GM18868 (cell line): ENCODE results near the gene CDK11A.
"Not testable (repeated sequence)": the region's sequence is repeated elsewhere in the genome, so short reads cannot be mapped to it uniquely, and the experiment has no call there.

Source experiments
- ATAC-seq: cut with Tn5 transposase; IDR thresholded peaks from one replicate; pipeline ENCODE4 v1.9.1; 2021; ENCODE audit warnings: mild to moderate bottlenecking, moderate library complexity; ENCODE audit not compliant: unreplicated experiment

The CDK11A gene

DNA sequence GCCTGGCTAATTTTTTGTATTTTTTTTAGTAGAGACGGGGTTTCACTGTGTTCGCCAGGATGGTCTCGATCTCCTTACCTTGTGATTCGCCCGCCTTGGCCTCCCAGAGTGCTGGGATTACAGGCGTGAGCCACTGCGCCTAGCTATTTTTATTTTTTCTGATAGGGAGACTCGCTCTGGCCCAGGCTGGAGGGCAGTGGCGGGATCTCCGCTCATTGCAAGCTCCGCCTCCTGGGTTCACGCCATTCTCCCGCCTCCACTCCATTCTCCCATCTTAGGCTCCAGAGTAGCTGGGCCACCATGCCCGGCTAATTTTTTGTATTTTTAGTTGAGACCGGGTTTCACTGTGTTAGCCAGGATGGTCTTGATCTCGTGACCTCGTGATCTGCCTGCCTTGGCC, 1.9 kb upstream of the CDK11A start:
- ATAC-seq = not testable (repeated sequence)

DNA sequence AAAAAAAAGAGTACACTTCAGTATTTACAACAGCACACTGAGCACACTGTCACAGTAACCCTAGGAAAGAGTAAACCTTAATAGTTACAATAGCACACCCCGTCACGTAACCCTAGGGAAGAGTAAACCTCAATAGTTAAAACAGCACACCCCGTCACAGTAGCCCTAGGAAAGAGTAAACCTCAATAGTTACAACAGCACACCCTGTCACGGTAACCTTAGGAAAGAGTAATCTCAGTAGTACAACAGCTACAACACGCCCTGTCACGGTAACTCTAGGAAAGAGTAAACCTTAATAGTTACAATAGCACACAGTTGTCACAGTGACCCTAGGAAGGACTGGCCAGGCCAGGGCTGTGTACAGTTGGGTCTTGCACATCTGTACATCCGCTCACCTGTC, 3.0 kb downstream of the CDK11A start:
- no peak for ATAC-seq

DNA sequence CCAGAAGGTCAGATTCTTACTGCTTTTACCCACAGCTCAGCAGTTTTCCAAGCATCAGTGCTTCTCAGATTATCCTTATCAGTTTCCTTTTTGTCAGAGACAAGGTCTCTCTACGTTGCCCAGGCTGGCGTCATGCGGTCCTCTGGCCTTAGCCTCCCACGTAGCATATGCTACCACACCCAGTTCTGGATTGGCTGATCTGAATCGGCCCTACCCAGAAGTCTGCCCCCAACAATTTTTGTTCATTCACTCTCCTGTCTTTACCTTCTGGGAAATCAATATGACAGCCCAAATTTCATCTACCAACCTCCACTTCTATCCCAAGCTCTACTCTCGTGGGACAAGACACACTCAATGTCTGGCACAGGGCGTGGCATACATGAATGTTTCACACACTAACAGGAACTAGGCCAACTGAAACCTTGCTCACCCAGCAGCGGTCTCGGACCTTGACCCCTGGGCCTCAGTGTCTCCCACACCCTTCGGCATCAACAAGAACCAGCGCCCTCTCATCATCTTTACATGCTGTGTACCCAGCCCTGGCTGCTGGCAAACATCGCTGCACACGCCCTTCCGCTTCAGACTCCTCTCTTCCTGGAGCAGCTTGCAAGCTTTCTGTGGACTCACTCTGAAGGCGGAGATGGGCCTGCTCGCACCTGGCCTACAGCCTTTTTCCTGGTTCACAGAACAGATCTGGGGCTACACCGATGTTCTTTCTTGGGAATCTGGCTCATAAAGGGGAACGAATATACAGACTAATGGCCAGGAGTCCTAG, 8.9 kb downstream of the CDK11A start:
- not testable (repeated sequence) for ATAC-seq

DNA sequence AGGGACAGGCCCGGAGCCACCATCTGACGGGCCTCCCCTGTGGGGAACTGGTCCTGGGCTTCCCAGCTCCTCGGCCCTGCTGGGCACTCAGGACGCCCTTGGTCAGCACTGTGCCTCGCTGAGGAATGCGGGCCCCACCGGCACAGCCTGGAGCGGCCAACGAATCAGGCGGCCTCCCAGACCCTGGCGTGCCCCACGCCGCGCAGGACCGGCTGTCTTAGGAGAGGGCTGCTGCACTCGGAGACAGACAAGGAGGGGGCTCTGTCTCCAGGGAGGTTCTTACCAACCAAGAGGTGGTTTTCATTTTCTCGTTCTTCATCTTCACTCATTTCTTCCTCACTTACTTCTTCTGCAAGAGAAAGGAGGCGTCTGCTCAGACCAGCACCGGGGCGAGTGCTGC, 16.3 kb downstream of the CDK11A start:
- ATAC-seq = not testable (repeated sequence)

DNA sequence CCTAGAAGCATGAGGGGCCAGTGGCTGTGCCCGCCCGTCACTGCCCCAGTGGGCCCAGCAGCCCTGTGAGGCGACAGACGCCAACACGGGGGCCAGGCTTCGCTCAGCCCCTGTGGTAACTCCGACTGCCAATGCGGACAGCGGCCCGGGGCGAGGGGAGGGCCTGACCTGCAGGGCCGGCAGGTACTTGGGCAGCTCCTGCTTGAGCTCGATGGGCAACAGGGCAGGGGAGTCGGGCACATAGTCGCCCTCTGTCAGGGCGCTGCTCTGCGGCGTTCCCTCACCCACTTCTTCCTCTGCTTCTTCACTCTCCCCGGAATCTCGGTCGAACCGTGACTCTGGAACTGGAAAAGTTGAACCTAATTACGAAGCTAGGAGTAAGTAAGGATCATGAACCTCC, 16.9 kb downstream of the CDK11A start:
- ATAC-seq = not testable (repeated sequence)

DNA sequence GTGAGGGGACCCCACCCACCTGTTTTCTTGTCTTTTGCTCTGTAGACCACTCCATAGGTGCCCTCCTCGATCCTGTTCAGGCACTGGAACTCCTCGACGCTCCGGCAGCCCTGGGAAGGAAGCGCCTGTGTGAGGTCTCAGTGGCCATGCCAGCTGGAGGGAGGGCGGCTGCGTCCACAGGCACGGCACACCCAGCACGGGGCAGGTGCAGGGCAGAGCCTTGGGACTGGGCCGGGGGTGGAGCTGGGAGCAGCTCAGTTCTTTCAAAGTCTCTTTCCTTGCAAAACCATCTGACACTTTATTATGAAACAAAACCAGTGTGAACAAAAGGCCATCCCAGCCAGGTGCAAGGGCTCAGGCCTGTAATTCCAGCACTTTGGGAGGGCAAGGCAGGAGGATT, 18.5 kb downstream of the CDK11A start:
- ATAC-seq = not testable (repeated sequence)

DNA sequence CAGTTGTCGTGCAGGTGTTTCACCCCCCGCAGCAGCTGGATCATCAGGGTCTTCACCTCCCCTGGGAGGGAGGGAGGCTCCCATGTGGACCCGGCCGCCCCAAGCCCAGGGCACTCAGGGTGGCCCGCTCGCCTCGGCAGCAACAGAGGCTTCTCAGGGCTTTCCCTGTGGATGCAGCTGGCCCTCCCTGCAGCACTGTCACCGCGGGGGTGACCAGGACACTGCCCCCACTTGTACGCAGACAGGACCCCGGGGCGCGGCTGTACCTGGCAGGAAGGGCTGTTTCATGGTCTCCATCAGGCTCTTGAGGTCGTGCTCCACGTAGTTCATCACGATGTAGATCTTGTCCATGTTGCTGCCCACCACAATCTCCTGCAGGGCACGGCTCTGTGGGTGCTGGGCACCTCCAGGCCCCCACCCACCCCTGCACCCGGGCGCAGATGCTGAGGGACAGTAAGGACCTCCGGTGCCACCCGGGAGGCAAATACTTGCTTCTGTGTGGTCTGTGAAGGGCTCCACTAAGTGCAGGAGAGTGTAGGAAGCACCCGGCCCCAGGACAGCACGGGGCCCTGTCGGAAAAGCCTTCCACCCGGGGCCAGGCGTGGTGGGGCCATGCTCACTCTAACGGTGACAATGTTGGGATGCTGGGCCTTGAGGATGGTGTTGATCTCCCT, 19.7 kb downstream of the CDK11A start:
- ATAC-seq = not testable (repeated sequence)

DNA sequence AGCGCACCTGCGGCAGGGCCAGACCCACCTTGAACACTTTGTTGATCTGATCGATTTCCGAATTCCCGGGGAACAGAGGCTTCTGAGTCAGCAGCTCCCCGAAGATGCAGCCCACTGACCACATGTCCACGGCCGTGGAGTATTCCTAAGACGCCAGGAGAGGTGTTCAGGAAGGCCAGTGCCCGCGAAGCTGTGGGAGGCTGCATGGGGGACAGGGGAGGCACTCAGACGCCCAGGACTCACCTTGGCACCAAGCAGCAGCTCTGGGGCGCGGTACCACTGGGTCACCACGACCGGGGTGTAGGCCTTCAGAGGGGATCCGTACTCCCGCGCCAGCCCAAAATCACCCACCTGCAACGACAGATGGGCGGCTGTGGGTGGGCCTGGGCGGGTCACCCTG, 20.4 kb downstream of the CDK11A start:
- ATAC-seq = no peak

DNA sequence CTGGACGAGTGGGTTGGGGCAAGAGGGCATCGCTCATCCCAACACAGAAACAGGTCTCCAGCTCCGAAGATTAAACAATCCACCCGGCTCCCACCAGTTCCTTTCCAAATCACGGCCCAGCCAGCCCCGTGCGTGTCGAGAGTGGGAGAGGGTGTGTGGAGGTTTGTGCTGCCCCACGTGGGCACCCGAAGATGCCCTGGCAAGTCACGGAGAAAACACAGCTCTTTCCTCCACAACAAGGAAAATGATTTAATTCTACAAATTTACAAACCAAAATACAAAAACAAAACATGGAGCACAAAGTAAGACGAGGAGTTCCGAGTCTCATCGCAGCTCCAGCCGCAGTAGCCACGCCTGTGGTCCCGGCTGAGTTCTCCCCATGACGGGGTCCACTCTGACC, 21.7 kb downstream of the CDK11A start:
- ATAC-seq = not testable (repeated sequence)

DNA sequence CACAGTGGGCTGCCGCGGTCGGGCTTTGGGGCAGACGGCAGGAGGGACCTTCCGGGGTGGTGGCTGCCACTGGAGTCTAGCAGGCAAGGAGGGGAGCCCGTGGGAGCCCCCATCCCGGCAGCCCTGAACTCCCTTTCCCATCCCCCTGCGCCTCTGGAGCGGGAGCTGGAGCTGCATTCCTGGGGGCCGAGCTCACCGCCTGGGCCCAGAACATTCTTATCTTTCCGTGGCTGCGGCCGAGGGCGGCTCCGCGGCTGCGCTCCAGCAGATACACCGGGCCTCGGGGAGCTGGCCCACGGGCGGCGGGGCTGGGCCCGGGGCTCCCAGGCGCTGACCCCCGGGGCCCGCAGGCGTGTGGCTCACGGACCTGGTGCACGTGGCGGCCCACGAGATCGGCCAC, 23.6 kb downstream of the CDK11A start:
- not testable (repeated sequence) for ATAC-seq

DNA sequence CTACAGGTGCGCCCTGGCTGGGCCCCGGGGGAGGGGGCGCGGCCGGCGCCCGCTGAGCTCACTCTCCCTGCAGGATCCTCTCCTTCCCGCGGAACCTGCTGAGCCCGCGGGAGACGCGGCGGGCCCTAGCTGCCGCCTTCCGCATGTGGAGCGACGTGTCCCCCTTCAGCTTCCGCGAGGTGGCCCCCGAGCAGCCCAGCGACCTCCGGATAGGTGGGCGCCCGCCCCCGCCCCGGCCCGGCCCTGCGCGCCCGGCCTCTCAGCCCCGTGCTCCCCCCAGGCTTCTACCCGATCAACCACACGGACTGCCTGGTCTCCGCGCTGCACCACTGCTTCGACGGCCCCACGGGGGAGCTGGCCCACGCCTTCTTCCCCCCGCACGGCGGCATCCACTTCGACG, 24.1 kb downstream of the CDK11A start:
- not testable (repeated sequence) for ATAC-seq

DNA sequence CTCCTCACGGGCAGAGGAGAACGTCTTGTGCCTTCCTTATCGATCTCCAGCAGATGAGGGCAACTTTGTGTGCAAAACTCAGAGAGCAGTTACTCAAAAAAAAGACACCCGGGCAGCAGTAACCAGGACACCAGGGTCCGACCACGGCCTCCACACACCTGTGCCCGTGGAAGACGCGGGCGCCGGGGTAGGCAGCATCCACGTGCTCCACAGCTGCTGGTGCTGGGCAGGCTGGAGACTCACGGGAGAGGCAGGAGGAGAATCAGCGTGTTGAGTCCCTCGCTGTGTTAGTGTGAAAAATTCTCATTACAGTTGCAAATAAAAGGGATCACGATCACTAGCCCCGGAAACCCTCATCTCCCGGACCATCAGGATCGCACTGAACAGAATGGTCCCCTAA, 25.1 kb downstream of the CDK11A start:
- not testable (repeated sequence) for ATAC-seq

DNA sequence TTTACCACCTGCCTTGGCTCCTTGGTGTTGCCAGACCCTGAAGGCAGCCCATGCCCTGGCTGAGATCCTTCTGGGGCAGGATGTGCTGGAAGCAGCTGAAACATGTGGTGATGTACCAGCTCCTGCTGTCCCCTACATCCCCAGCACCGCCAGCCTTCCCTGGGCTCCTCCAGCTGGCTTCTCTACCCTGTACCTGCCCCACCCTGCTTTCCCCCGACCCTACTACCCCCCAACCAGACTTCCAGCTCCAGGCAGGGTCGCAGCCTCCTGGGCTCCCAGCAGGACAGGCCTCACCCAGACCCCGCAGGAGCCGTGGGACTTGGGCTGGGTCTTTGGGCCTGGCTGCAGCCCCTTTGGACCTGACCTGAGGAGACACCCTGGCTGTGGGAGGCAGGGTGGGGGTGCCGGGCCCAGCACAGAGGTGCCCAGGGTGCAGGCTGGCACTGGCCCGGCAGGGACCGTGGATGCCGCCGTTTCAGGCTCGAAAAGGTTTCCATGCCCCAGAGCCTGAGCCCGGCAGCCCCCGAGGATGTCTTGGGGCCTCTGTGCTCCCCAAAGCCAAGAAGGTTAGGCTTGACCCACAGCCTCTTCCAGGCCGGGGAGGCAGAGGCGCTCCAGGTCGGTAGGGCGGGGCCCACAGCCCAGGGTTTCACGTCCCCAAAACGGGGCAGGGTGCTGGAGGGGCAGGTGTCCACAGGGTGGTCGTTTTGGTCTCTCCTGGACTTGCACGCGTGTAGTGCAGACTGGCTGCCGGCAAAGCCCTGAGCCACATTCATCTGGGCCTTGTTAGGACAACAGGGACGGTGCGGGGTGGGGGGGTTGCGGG, 26.6 kb downstream of the CDK11A start:
- not testable (repeated sequence) for ATAC-seq

DNA sequence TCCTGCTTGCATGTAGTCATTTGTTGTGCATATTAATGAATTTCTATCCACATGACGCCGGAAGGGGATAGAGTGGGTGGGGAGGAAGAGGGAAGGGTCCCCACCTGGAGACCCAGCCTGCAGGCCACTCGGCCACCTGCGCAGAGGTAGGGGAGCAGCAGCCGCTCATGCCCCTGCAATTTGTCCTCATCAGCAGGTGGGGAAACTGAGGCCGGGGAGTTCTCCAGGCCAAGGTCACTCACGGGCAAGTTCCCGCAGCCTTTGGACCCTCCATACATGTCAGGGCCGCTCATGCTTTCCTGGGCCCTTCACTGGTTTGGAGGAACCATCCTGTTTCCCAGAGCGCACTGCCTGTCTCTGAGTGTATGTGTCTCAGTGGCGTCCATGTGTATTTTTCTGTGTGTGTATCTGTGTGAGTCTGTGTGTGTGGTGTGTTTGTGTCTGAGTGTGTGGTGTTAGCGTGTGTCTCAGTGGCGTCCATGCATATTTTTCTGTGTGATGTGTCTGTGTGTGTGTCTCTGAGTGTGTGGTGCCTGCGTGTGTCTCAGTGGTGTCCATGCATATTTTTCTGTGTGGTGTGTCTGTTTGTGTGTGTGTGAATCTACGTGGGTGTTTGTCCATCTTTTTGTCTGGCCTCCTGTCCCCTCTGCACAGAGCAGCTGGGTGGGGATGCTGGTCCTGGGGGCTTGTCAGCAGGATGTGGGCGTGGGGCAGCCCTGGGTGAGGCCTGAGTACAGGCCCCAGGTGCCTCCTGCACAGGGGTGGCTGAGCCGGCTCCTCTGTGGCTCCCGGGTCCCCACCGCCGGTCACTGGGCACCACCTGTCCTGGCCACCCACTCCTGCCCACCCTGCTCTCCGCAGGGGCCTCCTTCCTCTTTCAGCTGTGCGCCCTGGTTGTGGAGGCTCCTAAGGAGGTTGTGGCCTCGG, 27.5 kb downstream of the CDK11A start:
- ATAC-seq = not testable (repeated sequence)

DNA sequence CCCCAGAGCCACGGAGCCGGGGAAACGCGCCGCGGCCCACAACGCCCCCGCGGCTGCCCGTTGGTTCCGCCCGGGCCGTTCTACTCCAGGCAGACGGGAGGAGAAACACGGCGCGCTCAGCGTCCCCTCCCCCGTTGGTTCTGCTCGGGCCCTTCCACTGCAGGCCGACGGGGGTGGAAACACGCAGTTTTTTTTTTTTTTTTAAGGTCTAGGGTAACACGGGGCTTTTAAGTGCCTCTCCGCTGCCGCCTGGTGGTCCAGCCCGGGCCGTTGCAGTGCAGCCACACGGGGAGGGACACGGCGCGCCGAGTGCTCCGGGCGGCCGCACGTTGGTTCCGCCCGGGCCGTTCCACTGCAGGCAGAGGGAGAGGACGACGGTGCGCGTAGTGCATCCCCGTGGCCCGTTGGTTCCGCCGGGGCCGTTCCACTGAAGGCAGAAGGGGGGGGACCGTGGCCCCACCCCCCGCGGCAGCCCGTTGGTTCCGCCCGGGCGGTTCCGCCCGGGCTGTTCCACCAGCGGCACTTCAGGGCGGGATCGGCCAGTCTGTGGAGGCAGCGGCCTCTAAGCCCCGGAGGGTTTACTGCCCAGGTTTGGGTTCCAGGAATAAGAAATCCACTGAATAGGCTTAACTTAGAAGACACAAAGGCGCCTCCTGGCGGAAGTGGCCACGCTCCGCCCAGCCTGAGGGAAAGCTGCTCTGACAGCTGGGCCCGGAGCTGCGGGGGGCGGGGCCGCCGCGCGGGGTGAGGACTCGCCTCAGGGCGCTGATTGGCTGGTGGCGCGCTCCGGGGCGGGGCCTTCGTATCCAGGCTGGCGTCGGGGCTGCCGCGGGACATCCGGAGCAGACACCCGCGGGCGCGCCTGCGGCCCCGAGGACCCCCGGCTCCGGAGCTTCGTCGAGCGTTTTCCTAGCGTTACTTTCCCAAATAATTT, 31.2 kb downstream of the CDK11A start, which contains the start of gene SLC35E2B:
Gene SLC35E2B, minus strand, starts transcription at position 82 of the 934 bp plus-strand sequence. CDS start 16,096 bp downstream, outside the sequence.
- ATAC-seq = peak; percentile 75

DNA sequence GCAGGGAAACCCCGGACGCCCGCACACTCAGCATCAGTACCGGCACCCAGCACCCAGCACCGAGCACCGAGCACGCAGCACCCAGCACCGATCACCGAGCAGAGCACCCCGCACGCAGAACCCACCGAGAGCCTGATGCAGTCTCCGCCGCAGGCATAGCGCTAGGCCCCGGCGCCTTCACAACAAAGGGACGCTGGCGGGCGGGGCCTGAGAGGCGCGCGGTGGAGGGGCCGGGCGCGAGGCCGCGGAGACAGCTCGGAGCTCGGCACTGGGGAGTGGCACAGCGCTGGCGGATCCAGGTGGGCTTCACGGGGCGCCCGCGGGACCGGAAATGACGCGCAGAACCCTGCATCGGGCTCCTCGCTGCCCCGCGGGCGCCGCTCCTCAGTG, 31.8 kb downstream of the CDK11A start:
- ATAC-seq = peak; percentile 38

DNA sequence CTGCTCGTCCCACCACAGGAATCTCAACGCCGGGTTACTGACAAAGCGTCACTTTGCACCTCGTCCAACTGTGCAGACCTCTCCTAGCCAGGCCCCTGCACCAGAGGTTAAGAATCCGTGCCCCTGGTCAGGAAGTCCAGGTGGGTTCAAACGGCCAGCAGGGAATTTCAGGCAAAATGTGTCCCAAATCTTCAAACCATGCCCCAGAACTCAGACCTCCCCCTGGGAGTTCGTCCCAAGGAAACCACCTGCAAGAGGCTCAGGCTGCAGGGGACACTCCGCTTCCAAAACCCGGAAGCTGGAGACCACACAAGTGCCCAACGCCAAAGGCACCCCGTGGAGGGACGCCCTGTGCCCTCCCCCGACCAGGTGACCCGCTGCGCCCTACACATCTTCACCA, 32.7 kb downstream of the CDK11A start:
- ATAC-seq = not testable (repeated sequence)

DNA sequence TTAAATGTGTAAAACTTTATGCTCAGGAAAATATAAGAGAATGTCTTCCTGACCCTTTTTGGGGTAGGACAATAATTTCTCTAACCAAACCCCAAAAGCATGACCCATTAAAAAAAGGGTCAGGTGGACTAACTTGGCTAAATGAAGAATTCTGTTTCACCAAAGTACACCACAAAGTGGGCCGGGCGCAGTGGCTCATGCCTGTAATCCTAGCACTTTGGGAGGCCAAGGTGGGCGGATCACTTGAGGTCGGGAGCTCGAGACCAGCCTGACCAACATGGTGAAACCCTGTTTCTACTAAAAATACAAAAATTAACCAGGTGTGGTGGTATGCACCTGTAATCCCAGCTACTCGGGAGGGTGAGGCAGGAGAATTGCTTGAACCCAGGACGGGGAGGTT, 34.6 kb downstream of the CDK11A start:
- not testable (repeated sequence) for ATAC-seq

DNA sequence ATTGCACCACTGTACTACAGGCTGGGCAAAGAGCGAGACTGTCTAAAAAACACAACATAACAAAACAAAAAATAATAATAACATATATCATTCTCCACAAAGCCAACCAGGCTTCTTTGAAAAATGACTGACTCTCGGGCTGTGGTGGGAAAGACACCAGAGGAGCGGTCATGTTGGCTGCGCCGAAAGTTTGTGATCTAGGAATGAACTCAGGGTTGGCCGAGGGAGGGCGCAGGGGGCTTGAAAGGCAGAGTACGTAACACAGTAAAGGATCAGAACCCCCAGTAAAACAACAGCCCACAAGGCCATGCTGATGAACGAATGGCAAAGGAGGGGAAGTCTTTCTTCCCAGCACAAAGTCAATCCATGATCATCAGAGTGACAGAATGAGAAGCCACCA, 36.3 kb downstream of the CDK11A start:
- ATAC-seq = no peak
